HepG2 (cell line): ENCODE data around the gene FOXD2. TPM values are rescaled to one million over a fixed set of nuclear protein-coding genes. Genes with fewer than 3 reads are reported as not detected.

Experiments
- FOXC1 ChIP-seq: sonication (generic); formaldehyde crosslinking; IDR thresholded peaks from 2 replicates; pipeline ENCODE4 v1.8.0; 2022; ENCODE audit warnings: mild to moderate bottlenecking, missing genetic modification reagents, borderline replicate concordance
- HES4 ChIP-seq: sonication (generic); formaldehyde crosslinking; IDR thresholded peaks from 2 replicates; pipeline ENCODE4 v1.9.0; 2021; ENCODE audit warnings: mild to moderate bottlenecking, missing genetic modification reagents, borderline replicate concordance
- MED13 ChIP-seq: sonication (generic); formaldehyde crosslinking; IDR thresholded peaks from 2 replicates; pipeline ENCODE4 v1.5.0; 2020; ENCODE audit warnings: missing genetic modification reagents
- NFIC ChIP-seq: IDR thresholded peaks from 2 replicates; pipeline ENCODE4 v1.6.1; 2012; ENCODE audit warnings: mild to moderate bottlenecking, low read length, inconsistent platforms
- NR2F2 ChIP-seq: IDR thresholded peaks from 2 replicates; pipeline ENCODE4 v1.6.1; 2012; ENCODE audit warnings: low read depth, inconsistent platforms, borderline replicate concordance
- TBX3 ChIP-seq: fragments of 450-650 bp; IDR thresholded peaks from 2 replicates; pipeline ENCODE4 v1.6.1; 2017; ENCODE audit warnings: antibody characterized with exemption, mild to moderate bottlenecking, inconsistent platforms, borderline replicate concordance
- U2AF2 ChIP-seq: fragments of 200-400 bp; formaldehyde crosslinking; IDR thresholded peaks from 2 replicates; pipeline ENCODE4 v1.6.1; 2017; ENCODE audit warnings: low read depth, mild to moderate bottlenecking, low read length
- ZFP36 ChIP-seq: fragments of 150-350 bp; IDR thresholded peaks from 2 replicates; pipeline ENCODE4 v1.6.1; 2018; ENCODE audit warnings: borderline replicate concordance, low read length, low read depth; ENCODE audit not compliant: partially characterized antibody
- ZFP36L1 ChIP-seq: sonication (generic); formaldehyde crosslinking; IDR thresholded peaks from 2 replicates; pipeline ENCODE4 v1.8.0; 2022; ENCODE audit warnings: mild to moderate bottlenecking, missing genetic modification reagents, moderate library complexity
- ZNF143 ChIP-seq: sonication (generic); formaldehyde crosslinking; IDR thresholded peaks from 2 replicates; pipeline ENCODE4 v1.4.0; 2020; ENCODE audit warnings: missing genetic modification reagents
- ZNF253 ChIP-seq: sonication (generic); formaldehyde crosslinking; IDR thresholded peaks from 2 replicates; pipeline ENCODE4 v1.8.0; 2022; ENCODE audit warnings: mild to moderate bottlenecking, missing genetic modification reagents, borderline replicate concordance
- ZNF430 ChIP-seq: sonication (generic); formaldehyde crosslinking; IDR thresholded peaks from 2 replicates; pipeline ENCODE4 v1.9.0; 2021; ENCODE audit warnings: mild to moderate bottlenecking, missing genetic modification reagents
- ZNF660 ChIP-seq: sonication (generic); formaldehyde crosslinking; IDR thresholded peaks from 2 replicates; pipeline ENCODE4 v1.5.1; 2020; ENCODE audit warnings: mild to moderate bottlenecking, low read depth, missing genetic modification reagents, borderline replicate concordance
- ZNF782 ChIP-seq: sonication (generic); formaldehyde crosslinking; IDR thresholded peaks from 2 replicates; pipeline ENCODE4 v1.4.0; 2020; ENCODE audit warnings: missing genetic modification reagents, mild to moderate bottlenecking, borderline replicate concordance
- ZSCAN30 ChIP-seq: sonication (generic); formaldehyde crosslinking; IDR thresholded peaks from 2 replicates; pipeline ENCODE4 v1.5.0; 2020; ENCODE audit warnings: mild to moderate bottlenecking, missing genetic modification reagents
- polyA plus RNA-seq, 8 experiments: library from polyadenylated mRNA; depleted of rRNA in 3 of 8; stranded (reverse) in 7 of 8; unstranded in 1 of 8; fragments of >200 nt; fragmentation: Illumina TruSeq in 4 of 8; extraction: Trizol in 4 of 8; gene quantifications; 2 replicates each; pipeline versions ENCODE4 v1.2.1 to v1.2.3, GENCODE V29; 2011 to 2016; ENCODE audit warnings: low read depth in 4 of 8, missing spikeins in 1 of 8, mixed read lengths in 1 of 8; ENCODE audit not compliant: insufficient read depth in 1 of 8
- total RNA-seq, 5 experiments: library from RNA; depleted of rRNA; stranded (reverse); fragments of >200 nt; fragmentation: Illumina TruSeq; extraction: Trizol; gene quantifications; 2 replicates each; pipeline ENCODE4 v1.2.3, GENCODE V29; 2016; ENCODE audit warnings: low read depth in 1 of 5
- TF ChIP-seq, protein P1 (sequence below): IDR thresholded peaks from 2 replicates; pipeline ENCODE4 v1.4.0; 2020; ENCODE audit warnings: mild to moderate bottlenecking, missing genetic modification reagents
- TF ChIP-seq, protein P2 (sequence below): IDR thresholded peaks from 2 replicates; pipeline ENCODE4 v1.6.1; 2016; ENCODE audit warnings: control low read depth
- TF ChIP-seq, protein P3 (sequence below): IDR thresholded peaks from 2 replicates; pipeline ENCODE4 v1.6.1; 2016; ENCODE audit warnings: missing compliant biosample characterization, missing genetic modification reagents, borderline replicate concordance
- TF ChIP-seq, protein P4 (sequence below): sonication (generic); formaldehyde crosslinking; IDR thresholded peaks from 2 replicates; pipeline ENCODE4 v1.4.0; 2020; ENCODE audit warnings: missing genetic modification reagents
- TF ChIP-seq, protein P5 (sequence below): sonication (generic); formaldehyde crosslinking; IDR thresholded peaks from 2 replicates; pipeline ENCODE4 v1.4.0; 2020; ENCODE audit warnings: mild to moderate bottlenecking, missing genetic modification reagents

FOXD2 gene
- total and polyA plus RNA-seq, 2 of the 13 experiments (the other 11 are each of a cell fraction or from before 2014, with no cell fraction given) = 0.01 to 0.09 TPM

DNA sequence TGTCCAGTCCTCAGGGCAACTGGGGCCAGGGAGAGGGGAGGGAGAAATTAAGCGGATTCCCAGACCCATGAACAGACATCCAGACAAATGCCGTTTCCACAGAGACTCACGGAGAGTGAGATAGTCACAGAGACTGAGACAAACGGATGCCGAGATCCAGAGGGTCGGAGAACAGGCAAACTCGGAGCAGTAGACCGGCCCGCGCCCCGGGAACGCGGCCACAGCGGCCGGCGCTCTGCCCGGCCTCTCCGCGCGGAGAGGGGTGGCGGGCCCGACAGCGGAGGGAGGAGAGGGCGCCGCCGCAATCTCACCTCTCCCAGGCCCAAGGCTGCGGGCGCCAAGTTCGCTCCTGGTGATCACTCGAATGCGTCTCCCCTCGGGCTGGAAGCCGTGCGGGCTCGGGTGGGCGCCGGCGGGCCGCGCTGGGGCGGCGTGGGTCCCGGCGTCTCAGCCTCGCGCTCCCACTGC is 831 bp upstream of the FOXD2 start (continued):
- TF ChIP-seq, protein P1, sequence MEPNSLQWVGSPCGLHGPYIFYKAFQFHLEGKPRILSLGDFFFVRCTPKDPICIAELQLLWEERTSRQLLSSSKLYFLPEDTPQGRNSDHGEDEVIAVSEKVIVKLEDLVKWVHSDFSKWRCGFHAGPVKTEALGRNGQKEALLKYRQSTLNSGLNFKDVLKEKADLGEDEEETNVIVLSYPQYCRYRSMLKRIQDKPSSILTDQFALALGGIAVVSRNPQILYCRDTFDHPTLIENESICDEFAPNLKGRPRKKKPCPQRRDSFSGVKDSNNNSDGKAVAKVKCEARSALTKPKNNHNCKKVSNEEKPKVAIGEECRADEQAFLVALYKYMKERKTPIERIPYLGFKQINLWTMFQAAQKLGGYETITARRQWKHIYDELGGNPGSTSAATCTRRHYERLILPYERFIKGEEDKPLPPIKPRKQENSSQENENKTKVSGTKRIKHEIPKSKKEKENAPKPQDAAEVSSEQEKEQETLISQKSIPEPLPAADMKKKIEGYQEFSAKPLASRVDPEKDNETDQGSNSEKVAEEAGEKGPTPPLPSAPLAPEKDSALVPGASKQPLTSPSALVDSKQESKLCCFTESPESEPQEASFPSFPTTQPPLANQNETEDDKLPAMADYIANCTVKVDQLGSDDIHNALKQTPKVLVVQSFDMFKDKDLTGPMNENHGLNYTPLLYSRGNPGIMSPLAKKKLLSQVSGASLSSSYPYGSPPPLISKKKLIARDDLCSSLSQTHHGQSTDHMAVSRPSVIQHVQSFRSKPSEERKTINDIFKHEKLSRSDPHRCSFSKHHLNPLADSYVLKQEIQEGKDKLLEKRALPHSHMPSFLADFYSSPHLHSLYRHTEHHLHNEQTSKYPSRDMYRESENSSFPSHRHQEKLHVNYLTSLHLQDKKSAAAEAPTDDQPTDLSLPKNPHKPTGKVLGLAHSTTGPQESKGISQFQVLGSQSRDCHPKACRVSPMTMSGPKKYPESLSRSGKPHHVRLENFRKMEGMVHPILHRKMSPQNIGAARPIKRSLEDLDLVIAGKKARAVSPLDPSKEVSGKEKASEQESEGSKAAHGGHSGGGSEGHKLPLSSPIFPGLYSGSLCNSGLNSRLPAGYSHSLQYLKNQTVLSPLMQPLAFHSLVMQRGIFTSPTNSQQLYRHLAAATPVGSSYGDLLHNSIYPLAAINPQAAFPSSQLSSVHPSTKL (CRISPR knock-in tag) = no peak
- TF ChIP-seq U2AF2 (no peak), NR2F2 (no peak), MED13 (no peak), TBX3 (no peak), ZNF430 (CRISPR knock-in tag) (no peak), ZNF143 (no peak), FOXC1 (CRISPR knock-in tag) (no peak), ZFP36 (no peak), ZFP36L1 (CRISPR knock-in tag) (no peak), ZNF782 (no peak), ZNF253 (no peak), NFIC (no peak), HES4 (CRISPR knock-in tag) (no peak; the same call in 1 of the 2 replicates), ZSCAN30 (no peak), ZNF660 (CRISPR knock-in tag) (no peak)
- TF ChIP-seq, protein P2, sequence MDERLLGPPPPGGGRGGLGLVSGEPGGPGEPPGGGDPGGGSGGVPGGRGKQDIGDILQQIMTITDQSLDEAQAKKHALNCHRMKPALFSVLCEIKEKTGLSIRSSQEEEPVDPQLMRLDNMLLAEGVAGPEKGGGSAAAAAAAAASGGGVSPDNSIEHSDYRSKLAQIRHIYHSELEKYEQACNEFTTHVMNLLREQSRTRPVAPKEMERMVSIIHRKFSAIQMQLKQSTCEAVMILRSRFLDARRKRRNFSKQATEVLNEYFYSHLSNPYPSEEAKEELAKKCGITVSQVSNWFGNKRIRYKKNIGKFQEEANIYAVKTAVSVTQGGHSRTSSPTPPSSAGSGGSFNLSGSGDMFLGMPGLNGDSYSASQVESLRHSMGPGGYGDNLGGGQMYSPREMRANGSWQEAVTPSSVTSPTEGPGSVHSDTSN (CRISPR knock-in tag) = no peak
- TF ChIP-seq, protein P3, sequence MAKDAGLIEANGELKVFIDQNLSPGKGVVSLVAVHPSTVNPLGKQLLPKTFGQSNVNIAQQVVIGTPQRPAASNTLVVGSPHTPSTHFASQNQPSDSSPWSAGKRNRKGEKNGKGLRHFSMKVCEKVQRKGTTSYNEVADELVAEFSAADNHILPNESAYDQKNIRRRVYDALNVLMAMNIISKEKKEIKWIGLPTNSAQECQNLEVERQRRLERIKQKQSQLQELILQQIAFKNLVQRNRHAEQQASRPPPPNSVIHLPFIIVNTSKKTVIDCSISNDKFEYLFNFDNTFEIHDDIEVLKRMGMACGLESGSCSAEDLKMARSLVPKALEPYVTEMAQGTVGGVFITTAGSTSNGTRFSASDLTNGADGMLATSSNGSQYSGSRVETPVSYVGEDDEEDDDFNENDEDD (CRISPR knock-in tag) = no peak
- TF ChIP-seq, protein P4, sequence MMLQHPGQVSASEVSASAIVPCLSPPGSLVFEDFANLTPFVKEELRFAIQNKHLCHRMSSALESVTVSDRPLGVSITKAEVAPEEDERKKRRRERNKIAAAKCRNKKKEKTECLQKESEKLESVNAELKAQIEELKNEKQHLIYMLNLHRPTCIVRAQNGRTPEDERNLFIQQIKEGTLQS = no peak
- TF ChIP-seq, protein P5, sequence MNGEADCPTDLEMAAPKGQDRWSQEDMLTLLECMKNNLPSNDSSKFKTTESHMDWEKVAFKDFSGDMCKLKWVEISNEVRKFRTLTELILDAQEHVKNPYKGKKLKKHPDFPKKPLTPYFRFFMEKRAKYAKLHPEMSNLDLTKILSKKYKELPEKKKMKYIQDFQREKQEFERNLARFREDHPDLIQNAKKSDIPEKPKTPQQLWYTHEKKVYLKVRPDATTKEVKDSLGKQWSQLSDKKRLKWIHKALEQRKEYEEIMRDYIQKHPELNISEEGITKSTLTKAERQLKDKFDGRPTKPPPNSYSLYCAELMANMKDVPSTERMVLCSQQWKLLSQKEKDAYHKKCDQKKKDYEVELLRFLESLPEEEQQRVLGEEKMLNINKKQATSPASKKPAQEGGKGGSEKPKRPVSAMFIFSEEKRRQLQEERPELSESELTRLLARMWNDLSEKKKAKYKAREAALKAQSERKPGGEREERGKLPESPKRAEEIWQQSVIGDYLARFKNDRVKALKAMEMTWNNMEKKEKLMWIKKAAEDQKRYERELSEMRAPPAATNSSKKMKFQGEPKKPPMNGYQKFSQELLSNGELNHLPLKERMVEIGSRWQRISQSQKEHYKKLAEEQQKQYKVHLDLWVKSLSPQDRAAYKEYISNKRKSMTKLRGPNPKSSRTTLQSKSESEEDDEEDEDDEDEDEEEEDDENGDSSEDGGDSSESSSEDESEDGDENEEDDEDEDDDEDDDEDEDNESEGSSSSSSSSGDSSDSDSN (CRISPR knock-in tag) = no peak
